AG20443 (cell line): ENCODE data around the gene MYO5A.
"Not testable (repeated sequence)": the region's sequence is repeated elsewhere in the genome, so short reads cannot be mapped to it uniquely, and the experiment has no call there.

ENCODE experiments used
- DNase-seq: peaks from one replicate; pipeline ENCODE4 v3.0.0; 2012; ENCODE audit warnings: low spot score, mixed read lengths

The MYO5A gene

DNA sequence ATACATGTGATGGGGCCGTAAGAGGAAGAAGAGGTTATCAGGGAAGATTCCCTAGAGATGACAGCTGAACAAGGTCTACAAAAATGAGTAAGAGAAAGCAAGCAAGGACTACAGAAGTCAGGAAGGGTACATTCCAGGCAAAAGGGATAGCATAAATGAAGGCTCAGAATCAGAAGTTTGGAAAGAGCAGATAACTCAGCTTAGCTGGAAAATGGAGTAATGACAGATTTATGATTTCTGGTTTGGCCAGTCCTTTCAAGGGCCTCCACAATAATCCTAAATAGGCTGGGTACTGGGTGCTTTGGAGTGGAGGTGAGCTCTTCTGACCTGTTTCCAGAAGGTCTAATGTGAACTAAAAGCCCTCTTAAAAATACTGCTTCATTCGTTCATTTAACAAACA lies 110.7 kb downstream of the MYO5A start:
- no peak for DNase-seq

GRCh38 chr15:52417521-52417920 lies 111.2 kb downstream of the MYO5A start:
- peak; percentile 34 for DNase-seq

DNA sequence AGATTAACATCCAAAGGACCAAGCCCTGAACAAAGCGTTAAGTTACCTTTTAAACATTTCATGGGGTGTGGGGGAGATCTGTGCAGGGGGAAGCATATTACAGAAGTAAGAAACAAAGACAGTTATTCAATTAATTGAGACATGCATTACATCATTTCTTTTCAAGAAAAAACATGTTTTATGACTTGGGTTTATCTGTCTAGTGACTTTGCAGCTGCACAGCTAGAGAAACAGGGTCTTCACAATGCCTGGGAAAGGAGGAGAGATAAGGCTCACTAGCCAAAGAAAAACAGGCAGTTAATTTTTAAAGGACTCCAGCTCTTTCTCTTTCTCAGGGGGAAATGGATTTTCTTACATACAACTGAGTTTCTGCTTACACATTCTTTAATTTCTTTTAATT lies 112.1 kb downstream of the MYO5A start:
- DNase-seq, result not testable (repeated sequence)

DNA sequence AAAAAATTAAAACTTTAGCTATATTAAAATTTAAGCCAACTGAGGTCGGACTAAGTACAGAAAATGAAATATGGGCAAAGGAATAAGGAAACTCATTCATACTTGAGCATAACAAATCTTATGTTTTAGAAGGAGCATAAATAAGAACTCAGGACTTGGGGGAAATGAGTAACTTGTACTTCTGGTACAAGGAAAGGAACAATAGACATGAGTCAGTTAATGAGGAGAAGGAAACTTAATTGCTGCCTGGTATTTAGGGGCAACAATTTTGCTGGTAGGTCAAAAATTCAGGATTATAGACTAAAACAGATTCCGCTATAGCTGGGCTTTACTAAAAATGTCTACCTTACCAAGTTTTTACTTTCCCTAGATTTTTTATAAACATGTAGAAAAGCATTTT lies 113.1 kb downstream of the MYO5A start:
- DNase-seq, result no peak

GRCh38 chr15:52414936-52415335 lies 113.7 kb downstream of the MYO5A start:
- no peak for DNase-seq

DNA sequence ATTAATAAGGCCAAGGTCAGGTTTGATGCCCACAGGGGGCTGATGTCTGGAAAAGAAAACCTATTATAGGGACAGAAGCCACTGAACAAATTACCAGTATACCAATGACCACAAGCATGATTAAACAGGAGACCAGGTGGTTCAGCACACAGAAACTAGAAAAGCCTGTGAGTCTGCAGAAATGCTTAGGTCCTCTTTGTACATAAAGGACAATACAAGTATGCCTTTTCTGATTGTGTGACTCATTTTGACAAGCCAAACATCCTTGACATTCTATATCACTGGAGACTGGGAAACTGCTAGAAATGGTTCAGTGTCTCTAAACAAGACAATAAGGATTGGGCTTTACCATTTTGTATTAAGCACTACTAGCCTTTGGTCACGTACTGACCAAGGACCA lies 119.9 kb downstream of the MYO5A start:
- DNase-seq, result no peak

GRCh38 chr15:52407374-52407773 lies 121.3 kb downstream of the MYO5A start:
- no peak for DNase-seq

DNA sequence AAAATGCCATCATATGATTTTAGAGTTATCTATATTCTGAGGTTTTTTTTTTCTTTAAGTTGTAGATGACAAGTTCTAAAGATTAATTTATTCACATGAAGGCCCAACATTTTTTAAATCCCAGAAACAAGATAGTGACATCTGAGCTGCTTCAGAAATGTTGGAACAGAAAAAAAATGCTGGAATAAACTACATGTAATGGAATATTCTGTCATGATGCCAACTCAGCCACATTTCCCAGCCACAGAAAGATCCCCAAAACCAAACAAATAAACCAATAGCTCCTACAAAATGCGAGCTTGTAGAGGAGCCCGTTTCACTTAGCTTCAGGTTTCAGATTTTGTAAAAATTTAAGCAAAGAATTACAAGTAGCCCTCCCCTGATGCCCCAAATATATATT lies 122.1 kb downstream of the MYO5A start:
- DNase-seq, result no peak

DNA sequence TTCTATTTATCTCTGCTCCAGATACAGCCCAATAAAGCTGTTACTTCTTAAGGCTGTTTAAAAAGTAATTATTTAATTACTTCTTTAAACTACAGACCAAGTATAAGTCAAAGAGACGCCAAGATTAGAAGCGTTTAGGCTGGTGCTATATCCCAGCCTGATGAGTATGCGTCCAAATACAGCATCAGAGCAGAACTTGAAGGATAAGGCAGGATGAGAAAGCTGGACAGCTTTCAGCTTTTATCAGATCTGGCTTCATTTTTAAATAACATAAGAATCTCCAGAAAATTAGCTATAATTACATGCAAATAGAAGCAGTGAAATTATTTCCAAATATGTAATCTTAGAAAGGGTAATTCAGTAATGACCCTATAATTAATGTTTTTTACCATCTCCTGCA lies 122.8 kb downstream of the MYO5A start:
- no peak for DNase-seq

DNA sequence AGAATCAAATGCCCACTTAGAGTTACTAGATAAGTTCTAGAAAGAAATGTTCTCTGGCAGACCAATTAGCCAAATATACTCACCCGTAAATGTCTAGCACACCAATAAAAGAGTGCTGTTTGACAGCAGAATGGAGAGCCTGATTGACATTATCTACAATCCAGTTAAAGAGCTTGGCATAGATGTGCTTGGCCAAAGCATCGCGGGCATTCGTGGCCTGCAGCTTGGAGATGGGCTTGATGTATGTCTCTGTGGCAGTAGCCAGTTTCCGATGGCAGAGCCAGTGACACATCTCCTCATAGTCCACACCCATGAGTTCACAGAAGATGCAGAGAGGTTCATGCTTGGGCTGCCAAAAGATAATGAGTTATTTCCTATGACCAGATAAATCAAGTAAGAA lies 131.6 kb downstream of the MYO5A start:
- DNase-seq, result no peak

GRCh38 chr15:52394118-52394517 lies 134.6 kb downstream of the MYO5A start:
- no peak for DNase-seq

GRCh38 chr15:52392008-52392687 lies 136.5 kb downstream of the MYO5A start:
- DNase-seq, result peak; percentile 62

GRCh38 chr15:52391069-52391468 lies 137.6 kb downstream of the MYO5A start:
- DNase-seq, result no peak

DNA sequence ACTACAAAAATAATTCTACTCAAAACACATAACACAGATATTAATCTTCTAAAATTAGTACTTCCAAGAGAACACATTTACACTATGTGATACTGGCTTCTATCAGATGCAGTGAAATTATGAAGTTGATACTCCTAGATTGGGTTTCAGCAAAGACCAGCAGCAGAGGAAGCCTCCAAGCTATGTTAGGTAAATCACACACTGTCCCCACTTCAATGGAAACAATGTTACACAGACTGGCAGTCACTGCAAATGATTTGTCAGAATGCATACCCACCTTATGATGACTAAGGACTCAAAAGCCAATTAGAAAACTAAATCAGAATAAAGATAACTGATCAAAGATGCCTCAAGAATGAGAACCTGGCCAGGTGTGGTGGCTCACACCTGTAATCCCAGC lies 143.0 kb downstream of the MYO5A start:
- DNase-seq, result no peak

- DNase-seq, result no peak
Measured at GRCh38 chr15:52383100-52383588, 145.5 kb downstream of the MYO5A start.

DNA sequence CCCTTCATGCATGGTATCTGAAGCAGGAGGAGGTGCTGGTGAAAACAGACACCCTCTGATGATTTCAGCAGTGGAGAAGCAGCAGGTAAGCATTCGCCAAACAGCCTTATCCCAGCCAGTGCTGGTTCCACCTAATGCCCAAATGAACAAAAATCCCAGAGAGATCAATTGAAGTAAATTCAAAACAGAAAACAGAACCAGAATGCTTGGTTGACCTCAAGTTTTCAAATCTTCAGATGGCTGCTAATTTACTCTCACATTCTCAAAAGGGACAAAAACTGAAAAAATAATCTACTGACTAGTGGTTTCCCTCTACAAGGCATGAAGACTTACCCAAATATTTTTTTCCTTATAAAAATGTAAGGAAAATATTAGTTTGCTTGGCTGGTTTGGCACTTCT lies 146.0 kb downstream of the MYO5A start:
- DNase-seq, result no peak

DNA sequence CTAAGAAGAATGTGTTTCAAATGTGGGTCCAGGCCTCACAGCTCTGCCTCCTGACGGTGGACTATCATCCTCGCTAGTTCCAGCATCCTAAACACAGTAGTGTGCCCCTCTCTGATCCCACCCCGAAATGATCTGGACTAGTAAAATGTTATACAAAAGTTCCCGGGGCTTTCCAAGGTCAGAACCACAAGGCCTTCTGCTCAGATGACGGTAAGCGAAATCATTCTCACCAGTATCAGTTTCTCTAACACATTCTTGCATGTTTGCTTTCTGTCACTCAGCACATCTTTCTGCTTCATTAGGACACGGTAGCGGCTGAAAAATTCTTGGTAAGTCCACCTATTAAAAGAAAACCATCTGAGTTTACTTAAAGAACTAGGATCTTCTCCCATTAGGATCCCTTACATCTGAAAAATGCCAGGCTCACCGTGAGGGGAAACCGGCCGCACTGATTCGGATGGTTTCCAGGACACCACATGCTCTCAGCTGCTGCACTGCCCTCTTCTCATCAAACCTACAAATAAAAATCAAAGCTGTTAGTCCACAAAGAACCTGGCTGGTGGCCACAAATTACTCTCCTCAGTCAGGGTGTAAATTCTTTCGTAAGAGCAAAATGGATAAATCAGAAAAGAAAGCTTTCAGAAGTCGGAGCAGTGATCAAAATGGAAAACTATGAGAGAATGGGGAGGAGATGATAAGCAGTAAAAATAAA lies 149.1 kb downstream of the MYO5A start:
- no peak for DNase-seq

DNA sequence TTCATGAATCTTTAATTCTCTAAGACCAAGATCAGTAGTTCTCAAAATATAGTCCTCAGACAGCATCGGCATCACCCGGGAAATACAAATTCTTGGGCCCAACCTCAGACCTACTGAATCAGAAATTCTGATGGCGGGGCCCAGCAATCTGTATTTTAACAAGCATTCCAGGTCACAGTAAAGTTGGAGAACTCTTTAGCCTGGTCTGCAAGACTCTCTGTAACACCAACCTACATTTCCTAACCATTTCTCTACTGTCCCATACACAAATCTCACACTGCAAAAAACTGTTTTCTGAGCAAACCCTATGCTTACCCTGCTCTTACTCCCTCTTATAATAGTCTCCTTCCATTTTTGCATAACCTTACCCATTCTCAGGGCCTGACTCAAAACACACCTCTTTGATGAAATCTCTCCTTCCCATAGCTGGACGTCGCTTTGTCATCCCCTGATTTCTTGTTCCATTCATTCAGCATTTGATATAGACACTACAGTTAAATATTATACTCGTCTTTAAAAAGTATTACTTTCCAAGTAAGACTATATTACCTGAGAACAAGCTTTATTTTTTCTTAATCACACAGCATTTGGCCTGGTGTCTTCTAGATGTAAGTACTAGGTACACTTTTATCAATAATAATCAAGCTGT lies 149.8 kb downstream of the MYO5A start:
- no peak for DNase-seq

DNA sequence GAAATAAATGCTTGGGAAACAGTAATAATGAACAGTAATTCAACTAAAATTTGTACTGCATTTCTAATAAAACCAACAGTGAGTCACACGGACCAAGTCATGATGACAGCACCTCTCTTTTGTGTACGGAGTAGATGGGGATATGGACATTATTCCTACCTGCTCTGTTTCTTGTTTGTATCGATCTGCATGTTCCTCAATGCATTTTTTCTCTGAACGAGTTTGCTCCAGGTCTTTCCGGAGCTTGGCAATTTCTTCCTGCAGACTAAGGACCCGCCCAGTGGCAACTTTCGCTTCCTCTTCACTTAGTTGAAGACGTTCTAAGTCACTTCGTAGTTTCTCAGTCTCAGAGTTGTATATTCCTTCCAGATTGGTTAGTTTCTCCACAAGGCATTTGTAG lies 158.7 kb downstream of the MYO5A start:
- DNase-seq, result no peak

- no peak for DNase-seq
Measured at GRCh38 chr15:52369455-52369854, 159.2 kb downstream of the MYO5A start.

GRCh38 chr15:52369030-52369429 lies 159.7 kb downstream of the MYO5A start:
- DNase-seq, result no peak

- DNase-seq, result no peak
Measured at GRCh38 chr15:52368402-52368801, 160.3 kb downstream of the MYO5A start.

- peak; percentile 80 for DNase-seq
Measured at GRCh38 chr15:52362497-52362896, 166.2 kb downstream of the MYO5A start.
